ENCODE results near the gene OPN1SW. TPM values are rescaled to one million over a fixed set of nuclear protein-coding genes. Genes with fewer than 3 reads are reported as not detected.
A peak's percentile ranks its signal among the peaks of the same experiment; 100 is the strongest.

The OPN1SW gene
- not detected for total RNA-seq
- polyA plus RNA-seq = not detected

- no peaks in the 10 kb centered on the region for H3K4me1 Mint-ChIP-seq
- H3K27ac Mint-ChIP-seq = peak within 1 kb of the TSS in 2 of 8 donors; percentile 0 to 66
- H3K4me3 Mint-ChIP-seq = peak within 1 kb of the TSS in 1 of 7 donors; percentile 52
- DNase-seq = no peak
- ChIA-PET POLR2A (no interaction called here), CTCF (no interaction called here)
- no peaks in the 10 kb centered on the region for H3K4me1 ChIP-seq (ENCODE audit: insufficient read depth, low read length)
- H3K27ac ChIP-seq (ENCODE audit: low read depth, low read length) = no peak within 1 kb of the TSS
- no peaks in the 10 kb centered on the region for H3K27me3 Mint-ChIP-seq
- H3K27me3 ChIP-seq (ENCODE audit: insufficient read depth, low read length, poor library complexity, severe bottlenecking) = no peaks in the 10 kb centered on the region
- H3K36me3 Mint-ChIP-seq = peaks cover 12 to 31% (median 18%) of the 10 kb centered on the region in 3 donors
- H3K4me3 ChIP-seq (ENCODE audit: low read length) = no peak within 1 kb of the TSS
- H3K9me3 Mint-ChIP-seq = peaks cover 2 to 21% (median 19%) of the 10 kb centered on the region in 5 donors
- H3K36me3 ChIP-seq (ENCODE audit: insufficient read depth, low read length) = peaks cover 5% of the 10 kb centered on the region
- no peaks in the 10 kb centered on the region for H3K9me3 ChIP-seq (ENCODE audit: low read length)
These were observed at the start of gene OPN1SW for GRCh38 chr7:128775744-128776474. OPN1SW (minus strand) TSS chr7:128775794; CDS start chr7:128775781, 13 bp downstream.

DNA sequence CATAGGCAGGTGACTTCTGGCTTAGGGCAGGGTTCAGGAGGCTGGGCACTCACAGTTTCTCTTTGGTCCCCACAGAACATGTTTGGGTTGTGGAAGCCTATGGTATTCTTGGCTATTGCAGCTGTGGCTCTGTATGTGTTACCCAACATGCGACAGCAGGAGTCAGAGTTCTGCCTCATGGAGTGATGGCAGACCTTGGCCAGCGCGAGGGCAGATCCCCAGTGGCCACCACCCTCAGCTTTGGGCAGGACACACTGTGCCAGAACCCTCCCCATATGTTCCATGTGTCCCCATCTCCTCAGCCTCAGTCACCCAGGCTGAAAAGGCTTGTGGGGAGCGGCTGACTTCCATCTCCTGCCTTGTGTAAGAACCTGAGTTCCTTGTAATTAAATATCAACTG, 46.1 kb upstream of the OPN1SW start:
- no peaks in the 10 kb centered on the region for H3K27me3 ChIP-seq (ENCODE audit: insufficient read depth, low read length, poor library complexity, severe bottlenecking)
- peaks cover 13 to 19% of the 10 kb centered on the region in 2 donors for H3K27me3 Mint-ChIP-seq
- no peak for DNase-seq
- H3K4me3 ChIP-seq (ENCODE audit: low read length) = no peak overlapping the region
- H3K9me3 Mint-ChIP-seq = no peaks in the 10 kb centered on the region
- peaks cover 0 to 6% (median 3%) of the 10 kb centered on the region in 3 donors for H3K4me1 Mint-ChIP-seq
- H3K27ac Mint-ChIP-seq = no peak overlapping the region
- ChIA-PET CTCF (no interaction called here), POLR2A (no interaction called here)
- H3K9me3 ChIP-seq (ENCODE audit: low read length) = no peaks in the 10 kb centered on the region
- no peaks in the 10 kb centered on the region for H3K4me1 ChIP-seq (ENCODE audit: insufficient read depth, low read length)
- peaks cover 0 to 2% (median 0%) of the 10 kb centered on the region in 3 donors for H3K36me3 Mint-ChIP-seq
- no peak overlapping the region for H3K4me3 Mint-ChIP-seq
- H3K27ac ChIP-seq (ENCODE audit: low read depth, low read length) = no peak overlapping the region
- H3K36me3 ChIP-seq (ENCODE audit: insufficient read depth, low read length) = no peaks in the 10 kb centered on the region

DNA sequence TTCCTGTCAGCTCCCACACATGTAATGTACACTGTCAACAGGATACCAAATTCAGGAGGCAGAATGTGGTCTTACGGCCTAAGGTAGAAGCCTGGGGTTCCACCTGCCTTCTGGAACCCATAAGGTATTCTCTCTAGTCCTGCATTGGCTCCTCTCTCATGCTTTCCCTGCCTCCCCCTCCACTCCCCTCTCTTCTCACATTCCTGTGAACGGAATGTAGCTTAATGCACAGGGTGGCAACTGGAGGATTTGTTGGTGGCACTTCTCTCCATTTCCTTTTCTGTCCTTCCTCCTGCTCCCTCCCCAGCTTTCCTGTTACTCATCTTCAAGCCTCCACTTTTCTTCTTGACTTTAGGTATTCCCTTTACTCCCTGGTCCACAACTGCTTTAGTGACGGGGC, 43.1 kb upstream of the OPN1SW start:
- ChIA-PET POLR2A (no interaction called here), CTCF (interaction anchor here (1.1 kb wide), 1 partner anchor 65 kb away, joined by 3 read pairs; no protein-coding TSS in a partner anchor)
- H3K4me3 Mint-ChIP-seq = no peak overlapping the region
- H3K36me3 ChIP-seq (ENCODE audit: insufficient read depth, low read length) = no peaks in the 10 kb centered on the region
- H3K9me3 Mint-ChIP-seq = no peaks in the 10 kb centered on the region
- no peak overlapping the region for H3K27ac Mint-ChIP-seq
- H3K4me1 Mint-ChIP-seq = peaks cover 0 to 6% (median 3%) of the 10 kb centered on the region in 3 donors
- DNase-seq = no peak
- H3K36me3 Mint-ChIP-seq = peaks cover 0 to 2% (median 0%) of the 10 kb centered on the region in 3 donors
- H3K4me3 ChIP-seq (ENCODE audit: low read length) = no peak overlapping the region
- H3K27me3 Mint-ChIP-seq = peaks cover 4 to 9% of the 10 kb centered on the region in 2 donors
- no peak overlapping the region for H3K27ac ChIP-seq (ENCODE audit: low read depth, low read length)
- no peaks in the 10 kb centered on the region for H3K4me1 ChIP-seq (ENCODE audit: insufficient read depth, low read length)
- no peaks in the 10 kb centered on the region for H3K9me3 ChIP-seq (ENCODE audit: low read length)
- H3K27me3 ChIP-seq (ENCODE audit: insufficient read depth, low read length, poor library complexity, severe bottlenecking) = no peaks in the 10 kb centered on the region

DNA sequence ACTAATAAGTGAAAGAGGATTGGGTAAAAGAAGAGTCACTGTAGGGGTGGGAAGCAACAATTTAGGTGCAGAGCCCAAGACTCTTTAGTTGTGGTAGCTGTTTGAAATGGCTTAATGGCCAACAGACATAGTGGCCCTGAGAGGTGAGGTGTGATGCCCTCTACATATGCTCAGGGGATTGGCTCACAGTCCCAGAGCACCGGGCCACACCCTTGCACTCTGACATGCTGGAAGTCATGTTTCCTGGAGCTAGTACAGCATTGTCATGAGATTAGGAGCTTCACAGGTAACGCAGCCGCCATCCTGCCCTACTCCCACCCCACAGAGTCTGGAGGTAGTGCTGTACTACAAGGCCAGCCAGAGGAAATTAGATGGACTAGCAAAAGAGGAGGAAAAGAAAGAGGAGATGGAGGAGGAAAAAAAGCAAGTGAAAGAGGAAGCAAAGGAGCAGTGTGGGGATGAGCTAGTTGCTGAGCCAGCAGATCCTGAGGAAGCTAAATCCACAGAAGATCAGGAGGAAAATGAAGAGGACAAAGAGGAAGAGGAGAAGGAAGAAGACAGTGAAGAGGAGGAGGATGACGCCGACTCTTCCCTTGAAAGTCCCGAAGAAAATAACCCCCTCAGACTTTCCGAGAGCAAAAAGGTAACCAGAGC, 39.8 kb upstream of the OPN1SW start:
- peak overlapping the region in 1 of 8 donors; percentile 14 for H3K27ac Mint-ChIP-seq
- DNase-seq = no peak
- no peaks in the 10 kb centered on the region for H3K9me3 ChIP-seq (ENCODE audit: low read length)
- no peaks in the 10 kb centered on the region for H3K9me3 Mint-ChIP-seq
- H3K27me3 ChIP-seq (ENCODE audit: insufficient read depth, low read length, poor library complexity, severe bottlenecking) = no peaks in the 10 kb centered on the region
- no peak overlapping the region for H3K4me3 Mint-ChIP-seq
- no peak overlapping the region for H3K4me3 ChIP-seq (ENCODE audit: low read length)
- ChIA-PET CTCF (no interaction called here), POLR2A (no interaction called here)
- H3K36me3 ChIP-seq (ENCODE audit: insufficient read depth, low read length) = no peaks in the 10 kb centered on the region
- H3K36me3 Mint-ChIP-seq = no peaks in the 10 kb centered on the region
- peaks cover 0 to 6% (median 3%) of the 10 kb centered on the region in 3 donors for H3K4me1 Mint-ChIP-seq
- no peaks in the 10 kb centered on the region for H3K4me1 ChIP-seq (ENCODE audit: insufficient read depth, low read length)
- no peak overlapping the region for H3K27ac ChIP-seq (ENCODE audit: low read depth, low read length)
- peaks cover 4 to 6% of the 10 kb centered on the region in 2 donors for H3K27me3 Mint-ChIP-seq

DNA sequence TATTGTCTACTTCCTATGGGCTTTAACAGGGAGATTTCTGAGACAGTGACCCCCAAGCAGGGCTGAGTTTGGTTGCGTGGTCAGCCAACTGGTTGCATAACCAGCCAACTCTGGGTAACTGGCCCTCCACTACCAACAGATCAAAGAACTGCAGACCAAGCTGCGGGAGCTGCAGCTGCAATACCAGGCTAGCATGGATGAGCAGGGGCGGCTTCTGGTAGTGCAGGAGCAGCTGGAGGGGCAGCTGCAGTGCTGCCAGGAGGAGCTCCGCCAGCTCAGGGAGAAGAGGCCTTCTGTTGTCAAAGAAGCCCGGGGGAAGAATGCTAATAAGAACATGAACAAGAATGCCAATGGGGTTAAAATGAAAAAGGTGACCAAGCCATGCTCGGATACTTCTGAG, 38.9 kb upstream of the OPN1SW start:
- no peaks in the 10 kb centered on the region for H3K9me3 Mint-ChIP-seq
- no peaks in the 10 kb centered on the region for H3K36me3 Mint-ChIP-seq
- no peaks in the 10 kb centered on the region for H3K36me3 ChIP-seq (ENCODE audit: insufficient read depth, low read length)
- no peak overlapping the region for H3K27ac ChIP-seq (ENCODE audit: low read depth, low read length)
- no peak overlapping the region for H3K4me3 ChIP-seq (ENCODE audit: low read length)
- no peaks in the 10 kb centered on the region for H3K9me3 ChIP-seq (ENCODE audit: low read length)
- no peaks in the 10 kb centered on the region for H3K4me1 Mint-ChIP-seq
- ChIA-PET POLR2A (no interaction called here), CTCF (no interaction called here)
- no peaks in the 10 kb centered on the region for H3K27me3 ChIP-seq (ENCODE audit: insufficient read depth, low read length, poor library complexity, severe bottlenecking)
- DNase-seq = no peak
- H3K27me3 Mint-ChIP-seq = peaks cover 4% of the 10 kb centered on the region in 2 donors
- H3K4me3 Mint-ChIP-seq = no peak overlapping the region
- H3K27ac Mint-ChIP-seq = no peak overlapping the region
- no peaks in the 10 kb centered on the region for H3K4me1 ChIP-seq (ENCODE audit: insufficient read depth, low read length)

DNA sequence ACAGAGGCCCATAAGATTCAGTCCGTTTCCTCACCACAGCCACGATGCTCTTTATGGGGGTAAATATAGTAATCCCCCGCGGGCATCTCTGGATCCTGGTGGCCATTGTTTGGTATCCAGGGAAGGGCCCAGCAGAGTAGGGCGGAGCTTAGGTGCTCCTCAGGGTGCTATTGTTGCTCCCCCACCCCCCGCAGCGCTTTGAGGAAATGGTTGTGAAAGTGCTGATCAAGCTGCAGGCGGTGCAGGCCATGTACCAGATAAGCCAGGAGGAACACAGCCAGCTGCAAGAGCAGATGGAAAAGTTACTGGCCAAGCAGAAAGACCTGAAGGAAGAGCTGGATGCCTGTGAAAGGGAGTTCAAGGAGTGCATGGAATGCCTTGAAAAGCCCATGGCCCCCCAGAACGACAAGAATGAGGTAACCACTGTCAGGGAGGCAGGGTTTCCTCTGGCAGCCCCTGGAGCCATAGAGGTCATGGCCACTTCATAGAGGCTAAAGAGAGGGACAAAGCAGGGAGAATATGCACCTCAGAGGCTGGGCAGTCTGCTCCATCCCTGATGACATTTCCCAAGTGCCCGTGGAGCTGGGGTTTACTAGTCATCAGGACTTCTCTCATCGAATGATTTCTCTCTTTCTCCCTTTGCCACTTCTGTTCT, 37.0 kb upstream of the OPN1SW start:
- Mint-ChIP-seq H3K36me3 (peaks cover 0 to under 1% (median 0%) of the 10 kb centered on the region in 3 donors), H3K9me3 (no peaks in the 10 kb centered on the region), H3K27ac (no peak overlapping the region), H3K4me1 (no peaks in the 10 kb centered on the region), H3K27me3 (peaks cover 0 to under 1% of the 10 kb centered on the region in 2 donors), H3K4me3 (no peak overlapping the region)
- no peak overlapping the region for H3K4me3 ChIP-seq (ENCODE audit: low read length)
- CTCF ChIA-PET = interaction anchor here (1.0 kb wide), 1 partner anchor 71 kb away, joined by 4 read pairs; no protein-coding TSS in a partner anchor
- no peaks in the 10 kb centered on the region for H3K9me3 ChIP-seq (ENCODE audit: low read length)
- no peak for DNase-seq
- H3K27me3 ChIP-seq (ENCODE audit: insufficient read depth, low read length, poor library complexity, severe bottlenecking) = no peaks in the 10 kb centered on the region
- POLR2A ChIA-PET = no interaction called here
- no peaks in the 10 kb centered on the region for H3K36me3 ChIP-seq (ENCODE audit: insufficient read depth, low read length)
- H3K27ac ChIP-seq (ENCODE audit: low read depth, low read length) = no peak overlapping the region
- no peaks in the 10 kb centered on the region for H3K4me1 ChIP-seq (ENCODE audit: insufficient read depth, low read length)

GRCh38 chr7:128811631-128812430, 36.2 kb upstream of the OPN1SW start:
- Mint-ChIP-seq H3K4me3 (no peak overlapping the region), H3K4me1 (no peaks in the 10 kb centered on the region), H3K9me3 (no peaks in the 10 kb centered on the region), H3K27me3 (no peaks in the 10 kb centered on the region), H3K36me3 (peaks cover 0 to 2% (median 0%) of the 10 kb centered on the region in 3 donors), H3K27ac (no peak overlapping the region)
- POLR2A ChIA-PET = no interaction called here
- no peak for DNase-seq
- CTCF ChIA-PET = interaction anchor here (1.0 kb wide), 1 partner anchor 72 kb away, joined by 4 read pairs; no protein-coding TSS in a partner anchor
- no peaks in the 10 kb centered on the region for H3K36me3 ChIP-seq (ENCODE audit: insufficient read depth, low read length)
- H3K27ac ChIP-seq (ENCODE audit: low read depth, low read length) = no peak overlapping the region
- no peaks in the 10 kb centered on the region for H3K4me1 ChIP-seq (ENCODE audit: insufficient read depth, low read length)
- H3K27me3 ChIP-seq (ENCODE audit: insufficient read depth, low read length, poor library complexity, severe bottlenecking) = no peaks in the 10 kb centered on the region
- no peaks in the 10 kb centered on the region for H3K9me3 ChIP-seq (ENCODE audit: low read length)
- no peak overlapping the region for H3K4me3 ChIP-seq (ENCODE audit: low read length)

Data from CD8-positive, alpha-beta memory T cell (primary cell).